ENCODE results near the gene MMP17.

The MMP17 gene

GRCh38 chr12:131830914-131831571 lies 2.9 kb downstream of the MMP17 start:
- DNase-seq, result no peak

- no peak for DNase-seq
Observed at GRCh38 chr12:131831635-131832041, 3.4 kb downstream of the MMP17 start.

- no peak for DNase-seq
Observed at GRCh38 chr12:131832321-131833231, 4.4 kb downstream of the MMP17 start.

- no peak for DNase-seq
Observed at GRCh38 chr12:131833288-131833895, 5.2 kb downstream of the MMP17 start.

GRCh38 chr12:131833896-131834641 lies 5.9 kb downstream of the MMP17 start:
- DNase-seq, result no peak

- no peak for DNase-seq
Observed at GRCh38 chr12:131834798-131835615, 6.8 kb downstream of the MMP17 start.

- no peak for DNase-seq
Observed at GRCh38 chr12:131835616-131836171, 7.5 kb downstream of the MMP17 start.

- no peak for DNase-seq
Observed at GRCh38 chr12:131836193-131836592, 8.0 kb downstream of the MMP17 start.

GRCh38 chr12:131836714-131837397 lies 8.7 kb downstream of the MMP17 start:
- no peak for DNase-seq

- no peak for DNase-seq
Observed at GRCh38 chr12:131840643-131841416, 12.6 kb downstream of the MMP17 start.

- no peak for DNase-seq
Observed at GRCh38 chr12:131841547-131841946, 13.4 kb downstream of the MMP17 start.

GRCh38 chr12:131842169-131842568 lies 14.0 kb downstream of the MMP17 start:
- DNase-seq, result no peak

- no peak for DNase-seq
Observed at GRCh38 chr12:131843527-131843926, 15.3 kb downstream of the MMP17 start.

- no peak for DNase-seq
Observed at GRCh38 chr12:131844140-131844539, 15.9 kb downstream of the MMP17 start.

- no peak for DNase-seq
Observed at GRCh38 chr12:131844656-131845055, 16.5 kb downstream of the MMP17 start.

- no peak for DNase-seq
Observed at GRCh38 chr12:131845121-131845520, 16.9 kb downstream of the MMP17 start.

- no peak for DNase-seq
Observed at GRCh38 chr12:131847456-131847855, 19.3 kb downstream of the MMP17 start.

- DNase-seq, result no peak
Observed at GRCh38 chr12:131848753-131849152, 20.6 kb downstream of the MMP17 start.

- DNase-seq, result no peak
Observed at GRCh38 chr12:131849700-131850553, 21.7 kb downstream of the MMP17 start.
